GM13976 (cell line): ENCODE results near the gene SUSD6.

ENCODE experiments used
- DNase-seq: peaks from one replicate; pipeline ENCODE4 v3.0.0; 2012; ENCODE audit warnings: low spot score
- CTCF ChIP-seq: IDR thresholded peaks from 2 replicates; pipeline ENCODE4 v1.5.1; 2012; ENCODE audit warnings: borderline replicate concordance, mild to moderate bottlenecking; ENCODE audit not compliant: insufficient read depth; ENCODE audit errors: extremely low read depth, missing control alignments, control extremely low read depth
- in situ Hi-C: fragments of 300-500 bp; cut with MboI; formaldehyde crosslinking; loops from one replicate; pipeline ENCODE4 v1.12.0; 2022; ENCODE audit warnings: low sequenced_read_pairs, mixed read lengths, inconsistent platforms; ENCODE audit not compliant: unreplicated experiment

SUSD6 gene

GRCh38 chr14:69572030-69572840, 39.2 kb upstream of the SUSD6 start:
- peak; percentile 45 for DNase-seq
- no peak for TF ChIP-seq CTCF
- in situ Hi-C loops = no loop called here

- DNase-seq = no peak
- TF ChIP-seq CTCF = no peak
- in situ Hi-C loops = no loop called here
These were observed 38.6 kb upstream of the SUSD6 start for GRCh38 chr14:69572841-69573135.

- TF ChIP-seq CTCF = no peak
- in situ Hi-C loops = no loop called here
These were observed 38.1 kb upstream of the SUSD6 start for GRCh38 chr14:69573205-69573830.

GRCh38 chr14:69573831-69574262, 37.5 kb upstream of the SUSD6 start:
- DNase-seq = peak; percentile 49
- in situ Hi-C loops = no loop called here
- TF ChIP-seq CTCF = no peak

More at GRCh38 chr14:69573205-69573830, 38.1 kb upstream of the SUSD6 start:
- DNase-seq = no peak

- DNase-seq = peak; percentile 85
- TF ChIP-seq CTCF = peak; percentile 79
- in situ Hi-C loops = no loop called here
These were observed 37.0 kb upstream of the SUSD6 start, which contains the start of gene CCDC177 for GRCh38 chr14:69574263-69574953. TSS of gene CCDC177 (minus strand) at chr14:69574871. CDS start at chr14:69573622, 1,249 bp downstream.

GRCh38 chr14:69574954-69575295, 36.5 kb upstream of the SUSD6 start:
- TF ChIP-seq CTCF = no peak
- in situ Hi-C loops = loop anchor here (25.0 kb wide), 1 partner anchor 437 kb away; no protein-coding TSS in a partner anchor
- DNase-seq = no peak
